HG03139 (cell line): ENCODE measurements around the gene ACSL4.
"Not testable (repeated sequence)": the region's sequence is repeated elsewhere in the genome, so short reads cannot be mapped to it uniquely, and the experiment has no call there.

Source experiments
- ATAC-seq: cut with Tn5 transposase; IDR thresholded peaks from one replicate; pipeline ENCODE4 v1.9.1; 2021; ENCODE audit not compliant: unreplicated experiment

ACSL4 gene

DNA sequence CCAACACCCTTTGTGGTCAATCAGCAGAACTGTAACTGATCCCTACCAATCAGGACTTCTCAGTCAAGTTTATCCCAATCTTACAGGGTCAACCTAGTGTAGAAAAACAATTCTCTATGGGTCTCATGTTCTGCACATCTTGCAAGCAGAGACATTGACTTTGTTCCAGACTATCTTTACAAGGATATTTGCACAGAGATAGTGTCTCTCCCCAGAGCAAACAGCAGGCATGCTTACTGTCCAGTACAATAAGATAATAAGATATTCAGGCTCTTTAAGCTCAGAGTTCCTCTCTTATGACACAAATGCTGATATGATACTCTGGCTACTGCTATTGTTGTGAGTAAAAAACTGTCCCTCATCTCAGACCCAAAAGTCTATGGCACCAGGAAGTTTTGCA lies 53.2 kb downstream of the ACSL4 start:
- no peak for ATAC-seq

DNA sequence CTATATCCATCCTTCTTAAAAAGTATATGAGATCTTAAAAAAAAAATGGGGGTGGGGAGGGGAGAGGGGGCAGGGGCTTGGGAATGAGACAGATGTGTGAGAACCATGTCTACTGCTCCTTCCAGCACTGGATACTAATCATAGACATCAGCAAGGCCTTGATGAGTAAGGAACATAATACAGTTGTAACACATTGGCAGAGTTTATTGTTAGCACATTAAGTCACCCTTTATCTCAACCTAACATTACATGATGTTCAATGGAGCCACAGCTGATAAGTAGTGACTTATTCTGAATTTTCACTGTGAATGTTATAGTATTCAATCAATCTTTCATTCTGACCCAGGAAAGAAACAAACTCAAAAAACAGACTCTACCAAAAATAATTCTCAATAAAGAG lies 60.8 kb downstream of the ACSL4 start:
- ATAC-seq: no peak

- not testable (repeated sequence) for ATAC-seq
Measured at GRCh38 chrX:109671170-109671569, 61.9 kb downstream of the ACSL4 start.

DNA sequence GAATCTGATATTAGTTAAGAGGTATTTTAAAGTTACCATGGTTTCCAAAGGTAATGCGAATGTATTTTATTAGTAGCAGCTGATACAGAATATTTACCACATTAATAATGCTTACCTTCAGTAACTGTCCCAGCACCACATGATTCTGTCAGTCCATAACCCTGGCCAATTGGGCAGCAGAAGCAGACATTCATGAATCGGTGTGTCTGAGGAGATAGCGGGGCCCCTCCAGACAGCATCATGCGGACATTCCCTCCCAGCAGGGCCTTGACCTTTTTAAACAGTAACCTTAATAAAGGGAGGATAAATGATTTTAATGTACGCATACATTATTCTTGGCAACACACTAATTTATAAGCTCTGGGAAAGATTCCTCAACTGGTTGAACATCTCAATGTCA lies 65.1 kb downstream of the ACSL4 start:
- no peak for ATAC-seq

DNA sequence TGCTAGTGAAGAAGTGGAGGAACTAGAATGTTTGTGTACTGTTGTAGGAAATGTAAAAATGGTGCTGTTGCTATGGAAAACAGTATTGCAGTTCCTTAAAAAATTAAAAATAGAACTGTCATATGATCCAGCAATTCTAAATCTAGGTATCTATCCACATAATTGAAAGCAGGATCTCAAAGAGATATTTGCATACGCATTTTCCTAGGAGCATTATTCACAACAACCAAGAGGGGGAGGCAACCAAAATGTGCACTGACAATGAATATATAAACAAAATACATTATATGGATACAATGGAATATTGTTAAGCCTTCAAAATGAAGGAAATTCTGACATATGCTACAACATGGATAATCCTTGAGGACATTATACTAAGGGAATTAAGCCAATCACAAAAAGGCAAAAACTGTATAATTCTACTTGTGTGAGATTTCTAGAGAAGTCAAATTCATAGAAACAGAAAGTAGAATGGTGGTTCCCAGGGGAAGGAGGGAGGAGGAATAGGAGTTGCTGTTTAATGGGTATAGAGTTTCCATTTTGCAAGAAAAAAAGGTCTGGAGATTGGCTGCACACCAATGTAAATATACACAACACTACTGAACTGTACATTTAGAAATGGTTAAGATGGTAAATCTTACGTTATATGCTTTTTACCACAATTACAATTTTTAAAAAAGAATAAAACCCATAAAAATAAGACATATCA lies 72.5 kb downstream of the ACSL4 start:
- no peak for ATAC-seq

DNA sequence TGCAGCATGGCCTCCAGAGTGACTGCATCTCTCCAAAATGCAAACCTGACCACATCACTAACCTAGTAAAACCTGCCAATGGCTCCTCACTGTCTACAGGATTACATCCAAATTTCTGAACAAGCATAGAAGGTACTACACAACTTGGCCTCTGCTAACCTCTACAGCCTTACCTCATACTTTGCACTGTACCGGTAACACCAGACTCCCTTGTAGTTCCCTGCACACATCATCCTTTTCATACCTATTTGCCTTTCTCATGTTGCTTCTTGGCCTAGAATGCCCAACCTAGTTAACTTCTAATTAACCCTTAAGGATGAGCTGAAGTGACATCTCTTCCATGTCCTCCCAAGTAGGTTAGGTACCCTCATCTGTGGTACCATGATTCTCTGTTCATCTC lies 74.7 kb downstream of the ACSL4 start:
- ATAC-seq: no peak

GRCh38 chrX:109657364-109657763 lies 75.7 kb downstream of the ACSL4 start:
- not testable (repeated sequence) for ATAC-seq

DNA sequence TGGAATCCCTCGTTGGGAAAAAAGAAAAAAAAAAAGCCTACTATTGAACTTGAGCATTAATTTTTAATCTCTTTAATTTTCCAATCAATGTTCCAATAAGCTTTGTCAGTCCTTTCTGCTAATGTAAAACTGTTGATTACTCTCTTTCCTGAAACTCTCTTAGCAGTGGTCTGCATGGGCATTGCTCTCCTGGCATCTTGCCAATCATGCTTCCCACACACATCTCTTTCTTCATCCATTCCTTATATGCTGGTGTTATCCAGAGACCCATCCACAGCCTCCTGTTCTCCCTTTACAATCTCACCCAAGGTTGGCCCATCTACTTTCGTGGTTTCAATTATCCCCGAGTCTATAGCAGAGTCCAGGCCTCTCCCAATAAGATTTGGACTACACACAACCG lies 76.3 kb downstream of the ACSL4 start:
- ATAC-seq: no peak

DNA sequence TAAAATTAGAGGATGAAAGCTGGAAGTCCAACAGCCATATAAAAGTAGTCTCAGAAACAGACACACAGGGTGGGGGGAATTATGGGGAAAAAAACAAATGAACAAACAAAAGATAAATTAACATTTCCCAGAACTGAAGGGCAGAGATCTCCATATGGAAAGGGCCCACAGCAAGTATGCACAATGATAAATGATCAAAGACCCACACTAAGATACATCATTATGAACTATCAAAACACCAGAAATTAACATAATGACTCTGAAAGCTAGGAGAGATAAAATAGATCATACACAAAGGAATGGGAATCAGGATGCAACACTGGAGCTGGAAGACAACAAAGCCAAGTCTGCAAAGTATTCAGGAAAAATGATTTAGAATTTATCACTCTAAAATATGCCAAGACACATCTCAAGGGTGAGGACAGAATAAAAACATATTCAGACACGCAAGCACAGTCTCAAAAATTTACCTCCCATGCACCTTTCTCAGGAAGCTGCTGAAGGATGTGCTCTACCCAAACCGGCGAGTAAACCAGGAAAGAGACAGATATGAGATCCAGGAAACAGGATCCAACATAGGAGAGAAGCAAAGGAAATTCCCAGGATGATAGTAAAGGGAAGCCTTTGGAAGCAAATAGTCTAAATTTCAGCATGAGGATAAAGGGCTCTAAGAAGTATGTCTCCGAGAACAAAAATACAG lies 77.4 kb downstream of the ACSL4 start:
- no peak for ATAC-seq

- ATAC-seq: no peak
Measured at GRCh38 chrX:109654516-109655109, 78.4 kb downstream of the ACSL4 start.

DNA sequence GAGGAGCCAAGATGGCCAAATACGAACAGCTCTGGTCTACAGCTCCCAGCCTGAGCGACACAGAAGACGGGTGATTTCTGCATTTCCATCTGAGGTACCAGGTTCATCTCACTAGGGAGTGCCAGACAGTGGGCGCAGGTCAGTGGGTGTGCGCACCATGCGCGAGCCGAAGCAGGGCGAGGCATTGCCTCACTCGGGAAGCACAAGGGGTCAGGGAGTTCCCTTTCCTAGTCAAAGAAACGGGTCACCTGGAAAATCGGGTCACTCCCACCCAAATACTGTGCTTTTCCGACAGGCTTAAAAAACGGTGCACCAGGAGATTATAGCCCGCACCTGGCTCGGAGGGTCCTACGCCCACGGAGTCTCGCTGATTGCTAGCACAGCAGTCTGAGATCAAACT lies 88.4 kb downstream of the ACSL4 start:
- not testable (repeated sequence) for ATAC-seq

DNA sequence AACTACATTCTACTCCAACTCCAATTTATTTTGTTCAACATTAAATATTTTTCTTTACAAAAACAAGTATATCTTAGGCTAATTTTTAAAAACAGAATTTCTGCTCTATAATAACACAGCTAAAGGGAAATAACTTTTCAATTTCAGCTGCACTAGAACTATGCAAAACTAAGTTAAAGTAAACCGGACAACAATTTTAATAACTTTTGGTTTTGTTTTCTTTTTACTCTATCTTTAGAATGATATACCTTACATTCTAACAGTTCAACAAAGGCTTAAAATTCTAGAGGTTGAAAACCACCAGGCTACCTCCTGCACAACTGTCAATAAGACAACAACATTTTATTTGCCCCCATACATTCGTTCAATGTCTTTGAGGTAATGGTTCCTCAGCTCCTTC lies 89.4 kb downstream of the ACSL4 start:
- ATAC-seq: no peak

GRCh38 chrX:109638158-109638557 lies 94.9 kb downstream of the ACSL4 start:
- ATAC-seq: no peak

GRCh38 chrX:109637477-109637876 lies 95.6 kb downstream of the ACSL4 start:
- not testable (repeated sequence) for ATAC-seq

DNA sequence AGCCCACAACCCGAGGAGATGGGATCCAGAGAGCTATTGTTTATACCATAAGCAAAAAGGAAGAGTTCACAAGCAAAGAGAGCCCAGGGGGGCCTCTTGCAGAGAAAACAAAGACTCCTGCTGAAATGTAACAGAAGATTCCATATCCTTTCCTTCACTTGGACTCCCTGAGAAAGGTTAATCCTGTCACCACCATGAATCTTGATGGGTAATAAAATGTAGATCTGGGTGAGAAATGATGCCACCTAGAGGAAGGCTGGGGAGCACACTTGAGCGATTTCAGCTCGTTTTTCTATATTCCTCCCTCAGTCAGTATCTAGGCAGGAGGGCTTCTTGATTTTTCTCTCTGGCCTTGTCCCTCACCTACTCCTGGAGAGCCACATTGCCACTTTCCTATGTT lies 97.9 kb downstream of the ACSL4 start:
- ATAC-seq: no peak

GRCh38 chrX:109632906-109633504 lies 100.1 kb downstream of the ACSL4 start:
- ATAC-seq: no peak

- ATAC-seq: no peak
Measured at GRCh38 chrX:109629310-109629709, 103.7 kb downstream of the ACSL4 start.

GRCh38 chrX:109626637-109627036 lies 106.4 kb downstream of the ACSL4 start:
- no peak for ATAC-seq

GRCh38 chrX:109624641-109625616 lies 108.1 kb downstream of the ACSL4 start, which contains the start of gene KCNE5:
Gene KCNE5 (minus strand): TSS chrX:109625172. CDS start chrX:109625020, 152 bp downstream.
- ATAC-seq: no peak

GRCh38 chrX:109623997-109624396 lies 109.1 kb downstream of the ACSL4 start:
- no peak for ATAC-seq

DNA sequence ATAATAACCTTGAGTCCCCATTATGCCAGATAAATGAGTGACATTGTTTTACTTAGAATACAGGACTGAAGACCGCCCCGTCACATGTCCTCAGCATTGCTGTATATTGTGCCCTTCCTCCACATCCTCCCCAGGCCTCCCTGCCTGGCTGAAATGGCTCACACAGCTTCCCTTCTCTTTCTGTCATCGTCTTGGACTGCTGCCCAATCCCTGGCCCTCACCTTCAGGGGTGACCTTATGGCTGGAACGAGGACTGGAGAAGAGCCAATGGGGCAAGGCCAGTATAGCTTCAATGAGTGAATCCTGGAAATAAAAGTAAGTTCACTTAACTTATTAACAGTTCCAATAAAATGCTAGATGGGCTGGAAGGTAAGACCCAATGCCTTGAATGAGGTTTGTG lies 110.8 kb downstream of the ACSL4 start:
- ATAC-seq: no peak
